NCI-H2029 (cell line): ENCODE data around the gene FRAT1.
A peak's percentile ranks its signal among the peaks of the same experiment; 100 is the strongest.
"Not testable (repeated sequence)": the region's sequence is repeated elsewhere in the genome, so short reads cannot be mapped to it uniquely, and the experiment has no call there.

Source experiments
- DNase-seq: peaks from one replicate; lab custom pipeline; 2025; lab: John Stamatoyannopoulos, UW

The FRAT1 gene, protein sequence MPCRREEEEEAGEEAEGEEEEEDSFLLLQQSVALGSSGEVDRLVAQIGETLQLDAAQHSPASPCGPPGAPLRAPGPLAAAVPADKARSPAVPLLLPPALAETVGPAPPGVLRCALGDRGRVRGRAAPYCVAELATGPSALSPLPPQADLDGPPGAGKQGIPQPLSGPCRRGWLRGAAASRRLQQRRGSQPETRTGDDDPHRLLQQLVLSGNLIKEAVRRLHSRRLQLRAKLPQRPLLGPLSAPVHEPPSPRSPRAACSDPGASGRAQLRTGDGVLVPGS

DNA sequence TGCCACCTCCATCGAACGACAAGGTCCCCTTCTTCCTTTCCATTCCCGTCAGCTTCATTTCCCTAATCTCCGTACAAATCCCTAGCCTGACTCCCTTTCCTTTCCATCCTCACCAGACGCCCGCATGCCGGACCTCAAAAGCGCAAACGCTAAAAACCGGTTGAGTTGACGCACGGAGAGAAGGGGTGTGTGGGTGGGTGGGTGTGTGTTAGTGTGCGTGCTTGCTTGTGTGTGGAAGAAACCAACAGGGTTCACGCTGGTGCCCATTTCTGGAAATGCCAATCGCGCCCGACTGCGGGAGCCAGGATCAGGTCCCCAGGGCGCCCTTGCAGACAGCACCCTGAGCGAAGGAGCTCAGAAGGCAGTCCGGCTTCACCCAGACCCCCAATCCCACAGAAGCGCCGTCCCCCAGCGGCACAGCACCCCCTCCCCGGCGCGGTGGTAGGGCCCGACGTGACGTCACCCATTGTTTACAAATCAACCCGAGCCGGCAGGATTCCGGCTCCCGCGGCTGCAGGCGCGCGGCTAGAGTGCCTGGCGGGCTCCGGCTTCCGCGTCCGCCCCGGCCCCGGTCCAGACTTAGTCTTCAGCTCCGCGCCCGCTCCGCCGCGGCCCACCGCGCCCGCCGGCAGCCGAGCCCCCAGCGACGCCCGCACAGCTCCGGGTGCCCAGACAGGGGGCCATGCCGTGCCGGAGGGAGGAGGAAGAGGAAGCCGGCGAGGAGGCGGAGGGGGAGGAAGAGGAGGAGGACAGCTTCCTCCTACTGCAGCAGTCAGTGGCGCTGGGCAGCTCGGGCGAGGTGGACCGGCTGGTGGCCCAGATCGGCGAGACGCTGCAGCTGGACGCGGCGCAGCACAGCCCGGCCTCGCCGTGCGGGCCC lies at the start of gene FRAT1:
FRAT1 (plus strand) TSS at position 500 of the 880 bp plus-strand sequence; CDS start at position 683, 183 bp downstream.
- DNase-seq, result peak; percentile 49

DNA sequence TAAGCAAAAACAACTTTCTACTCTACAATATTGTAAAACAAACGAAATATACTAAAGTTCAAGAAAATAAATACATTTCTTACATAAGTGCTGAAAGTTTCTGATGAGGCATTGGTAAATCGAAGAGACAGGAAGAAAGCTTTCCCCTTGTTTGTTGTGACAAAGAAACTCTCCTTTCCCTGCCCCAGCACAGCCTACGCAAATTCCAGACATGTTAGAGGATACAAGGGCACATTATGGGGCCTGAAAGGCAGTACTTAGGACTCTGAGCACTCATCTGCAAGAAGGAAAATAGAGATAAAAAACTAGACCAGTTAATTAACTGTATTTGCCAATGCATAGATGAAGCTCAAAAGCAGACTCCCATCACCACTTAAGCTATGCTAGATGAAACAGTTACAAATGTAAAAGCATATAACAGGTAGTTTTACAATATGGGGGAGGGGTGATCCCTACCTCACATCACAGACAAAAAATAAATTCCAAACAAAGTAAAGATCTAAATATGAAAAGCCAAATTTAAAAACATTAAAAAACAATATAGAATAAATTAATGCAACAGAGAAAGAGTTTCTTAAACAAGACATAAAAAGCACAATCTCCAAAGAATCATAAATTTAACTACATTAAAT lies 48.4 kb upstream of the FRAT1 start:
- no peak for DNase-seq

DNA sequence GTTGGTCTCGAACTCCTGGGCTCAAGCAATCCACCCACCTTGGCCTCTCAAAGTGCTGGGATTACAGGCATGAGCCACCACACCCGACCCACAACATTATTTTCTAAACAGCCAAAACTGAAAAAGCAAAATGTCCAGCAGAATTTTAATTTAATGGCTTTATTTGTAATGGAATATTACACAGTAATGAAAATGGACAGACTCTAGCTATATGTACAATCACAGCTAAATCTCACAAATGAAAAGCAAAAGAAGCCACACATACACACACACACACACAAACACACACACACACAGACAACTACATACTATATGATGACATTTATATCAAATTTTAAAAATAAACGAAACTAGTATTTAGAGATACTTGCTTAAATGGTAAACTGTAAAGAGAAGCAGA lies 45.4 kb upstream of the FRAT1 start:
- no peak for DNase-seq

DNA sequence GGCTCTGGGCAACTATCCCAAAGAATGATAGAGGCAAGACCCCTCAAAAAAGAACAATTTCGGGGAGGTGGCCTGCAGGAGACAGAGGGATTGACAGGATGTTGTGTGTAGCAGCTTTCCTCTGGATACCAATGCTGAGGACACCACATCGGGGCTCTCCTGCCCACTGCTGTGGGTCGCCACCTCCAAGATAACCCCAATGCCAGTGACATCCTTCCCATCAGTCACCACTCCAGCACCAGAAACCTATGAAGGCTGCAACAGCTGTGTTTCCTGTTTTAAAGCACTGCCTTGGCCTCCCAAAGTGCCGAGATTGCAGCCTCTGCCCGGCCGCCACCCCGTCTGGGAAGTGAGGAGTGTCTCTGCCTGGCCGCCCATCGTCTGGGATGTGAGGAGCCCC lies 44.2 kb upstream of the FRAT1 start:
- DNase-seq, result no peak

DNA sequence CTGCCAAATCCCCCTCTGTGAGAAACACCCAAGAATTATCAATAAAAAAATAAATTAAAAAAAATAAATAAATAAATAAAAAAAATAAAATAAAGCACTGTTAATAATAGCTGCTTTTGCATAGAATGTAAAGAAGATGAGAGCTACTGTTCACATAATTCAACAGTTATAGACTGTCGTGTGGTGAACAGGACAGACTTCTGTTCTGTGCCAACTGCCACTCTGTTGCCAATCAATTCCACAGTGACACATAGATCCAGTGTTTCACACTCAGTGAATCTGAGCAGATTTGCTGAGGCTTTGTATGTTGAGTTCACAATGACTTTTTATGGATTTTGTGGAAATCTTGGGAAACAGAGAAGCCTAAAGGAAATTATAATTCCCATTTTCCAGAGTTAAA lies 41.5 kb upstream of the FRAT1 start:
- DNase-seq, result no peak

DNA sequence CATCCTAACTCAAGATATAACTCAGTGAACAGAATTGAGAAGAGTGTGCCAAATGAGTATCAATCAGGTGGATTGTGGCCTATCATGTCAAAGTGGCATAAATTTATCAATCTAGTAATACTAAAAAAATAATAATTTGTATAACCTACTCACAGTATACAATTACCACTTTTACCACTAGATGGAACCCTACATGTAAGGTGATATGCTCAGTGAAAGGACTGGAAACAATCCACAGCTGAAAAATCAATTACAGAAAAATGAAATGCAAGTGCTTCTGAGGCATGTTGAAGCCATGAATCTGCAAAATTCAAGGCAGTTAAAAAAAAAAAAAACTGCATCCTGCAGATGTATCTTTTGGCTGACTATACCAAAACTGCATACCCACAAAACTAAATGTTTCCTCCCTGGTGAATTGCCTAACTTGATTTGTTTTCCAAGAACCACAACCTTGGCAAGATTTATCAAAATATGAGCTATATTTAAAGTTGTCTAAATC lies 40.5 kb upstream of the FRAT1 start:
- DNase-seq, result peak; percentile 0

DNA sequence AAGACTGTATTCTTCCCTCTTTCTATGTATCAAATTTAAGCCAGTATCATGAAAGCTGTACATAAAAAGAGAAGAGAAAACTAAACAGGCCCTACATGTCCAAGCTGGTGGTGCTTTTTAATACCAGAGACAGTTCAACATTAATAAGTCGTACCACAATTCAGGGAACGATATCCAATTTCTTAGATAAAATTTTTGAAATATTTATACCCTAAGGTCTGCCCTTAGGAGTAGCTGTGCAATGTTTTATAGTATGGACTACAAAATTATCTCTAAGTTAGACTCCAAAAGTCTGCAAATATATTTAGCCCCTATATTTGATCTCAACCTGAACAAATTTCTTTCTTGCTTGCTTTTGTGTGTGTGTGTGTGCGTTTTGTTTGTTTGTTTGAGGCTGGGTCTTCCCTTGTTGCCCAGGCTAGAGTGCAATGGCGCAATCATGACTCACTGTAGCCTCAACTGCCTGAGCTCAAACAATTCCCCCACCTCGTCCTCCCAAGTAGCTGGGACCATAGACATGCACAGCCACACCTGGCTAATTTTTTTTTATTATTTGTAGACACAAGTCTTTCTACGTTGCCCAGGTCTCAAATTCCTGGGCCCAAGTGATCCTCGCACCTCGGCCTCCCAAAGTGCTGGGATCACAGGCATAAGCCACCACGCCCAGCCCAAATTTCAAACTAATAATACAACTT lies 39.8 kb upstream of the FRAT1 start:
- peak; percentile 0 for DNase-seq

DNA sequence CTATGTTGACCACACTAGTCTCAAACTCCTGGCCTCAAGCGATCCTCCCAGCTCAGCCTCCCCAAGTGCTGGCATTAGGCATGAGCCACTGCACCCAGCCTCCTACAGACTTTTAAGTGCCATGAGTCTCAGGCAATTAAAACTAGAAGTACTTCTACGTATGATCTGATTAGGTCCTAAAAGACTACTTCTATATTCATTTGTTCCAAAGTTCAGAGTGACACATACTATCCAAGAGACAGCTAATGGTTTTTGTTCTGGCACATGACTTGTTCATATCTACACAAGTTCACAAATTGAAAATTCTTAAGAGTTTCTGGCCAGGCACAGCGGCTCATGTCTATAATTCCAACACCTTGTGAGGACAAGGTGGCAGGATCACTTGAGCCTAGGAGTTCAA lies 38.3 kb upstream of the FRAT1 start:
- DNase-seq, result no peak

DNA sequence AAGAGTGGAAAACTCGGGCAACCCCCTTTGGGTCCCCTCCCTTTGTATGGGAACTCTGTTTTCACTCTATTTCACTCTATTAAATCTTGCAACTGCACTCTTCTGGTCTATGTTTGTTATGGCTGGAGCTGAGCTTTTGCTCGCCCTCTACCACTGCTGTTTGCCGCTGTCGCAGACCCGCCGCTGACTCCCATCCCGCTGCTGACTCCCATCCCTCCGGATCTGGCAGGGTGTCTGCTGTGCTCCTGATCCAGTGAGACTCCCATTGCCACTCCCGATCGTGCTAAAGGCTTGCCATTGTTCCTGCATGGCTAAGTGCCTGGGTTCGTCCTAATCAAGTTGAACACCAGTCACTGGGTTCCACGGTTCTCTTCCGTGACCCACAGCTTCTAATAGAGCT lies 29.0 kb upstream of the FRAT1 start:
- DNase-seq, result not testable (repeated sequence)

DNA sequence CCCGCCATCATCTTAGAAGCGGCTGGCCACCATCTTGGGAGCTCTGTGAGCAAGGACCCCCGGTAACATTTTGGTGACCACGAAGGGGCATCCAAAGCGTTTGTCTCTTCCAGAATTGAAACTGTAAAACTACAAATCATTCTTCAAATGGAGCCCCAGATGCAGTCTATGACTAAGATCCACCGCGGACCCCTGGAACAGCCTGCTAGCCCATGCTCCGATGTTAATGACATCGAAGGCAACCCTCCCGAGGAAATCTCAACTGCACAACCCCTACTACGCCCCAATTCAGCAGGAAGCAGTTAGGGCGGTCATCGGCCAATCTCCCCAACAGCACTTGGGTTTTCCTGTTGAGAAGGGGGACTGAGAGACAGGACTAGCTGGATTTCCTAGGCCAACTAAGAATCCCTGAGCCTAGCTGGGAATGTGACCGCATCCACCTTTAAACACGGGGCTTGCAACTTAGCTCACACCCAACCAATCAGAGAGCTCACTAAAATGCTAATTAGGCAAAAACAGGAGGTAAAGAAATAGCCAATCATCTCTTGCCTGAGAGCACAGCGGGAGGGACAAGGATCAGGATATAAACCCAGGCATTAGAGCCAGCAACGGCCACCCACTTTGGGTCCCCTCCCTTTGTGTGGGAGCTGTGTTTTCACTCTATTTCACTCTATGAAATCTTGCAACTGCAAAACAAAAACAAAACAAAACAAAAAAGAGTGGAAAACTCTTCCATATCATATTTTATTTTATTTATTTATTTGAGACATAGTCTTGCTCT lies 28.3 kb upstream of the FRAT1 start:
- DNase-seq, result not testable (repeated sequence)

DNA sequence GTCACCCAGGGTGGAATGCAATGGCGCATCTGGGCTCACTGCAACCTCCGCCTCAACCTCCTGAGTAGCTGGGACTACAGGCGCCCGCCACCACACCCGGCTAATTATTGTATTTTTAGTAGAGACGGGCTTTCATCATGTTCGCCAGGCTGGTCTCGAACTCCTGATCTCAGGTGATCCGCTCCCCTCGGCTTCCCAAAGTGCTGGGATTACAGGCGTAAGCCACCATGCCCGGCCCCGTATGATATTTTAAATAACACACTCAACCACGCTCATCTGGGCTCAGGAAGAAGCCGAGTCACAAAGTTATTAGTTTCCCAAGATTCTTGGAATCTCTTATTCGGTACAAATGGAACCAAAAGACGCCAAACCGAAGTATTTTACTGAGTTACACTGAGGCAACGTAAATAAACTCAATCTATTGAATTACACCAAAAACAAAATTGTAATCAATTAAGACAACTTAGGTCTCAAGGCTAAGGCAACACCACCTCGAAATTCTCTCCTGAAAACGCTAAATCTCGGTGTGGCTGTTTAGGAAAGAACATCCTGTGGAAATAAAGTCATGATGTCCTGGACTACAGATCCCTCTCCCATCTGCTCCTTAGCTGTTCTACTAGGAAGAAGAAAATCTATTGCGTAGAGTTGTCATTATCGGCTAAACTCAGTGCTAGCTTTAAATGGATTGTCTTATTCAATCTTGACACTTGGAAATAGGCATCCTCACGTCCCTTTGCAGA lies 27.5 kb upstream of the FRAT1 start:
- no peak for DNase-seq

DNA sequence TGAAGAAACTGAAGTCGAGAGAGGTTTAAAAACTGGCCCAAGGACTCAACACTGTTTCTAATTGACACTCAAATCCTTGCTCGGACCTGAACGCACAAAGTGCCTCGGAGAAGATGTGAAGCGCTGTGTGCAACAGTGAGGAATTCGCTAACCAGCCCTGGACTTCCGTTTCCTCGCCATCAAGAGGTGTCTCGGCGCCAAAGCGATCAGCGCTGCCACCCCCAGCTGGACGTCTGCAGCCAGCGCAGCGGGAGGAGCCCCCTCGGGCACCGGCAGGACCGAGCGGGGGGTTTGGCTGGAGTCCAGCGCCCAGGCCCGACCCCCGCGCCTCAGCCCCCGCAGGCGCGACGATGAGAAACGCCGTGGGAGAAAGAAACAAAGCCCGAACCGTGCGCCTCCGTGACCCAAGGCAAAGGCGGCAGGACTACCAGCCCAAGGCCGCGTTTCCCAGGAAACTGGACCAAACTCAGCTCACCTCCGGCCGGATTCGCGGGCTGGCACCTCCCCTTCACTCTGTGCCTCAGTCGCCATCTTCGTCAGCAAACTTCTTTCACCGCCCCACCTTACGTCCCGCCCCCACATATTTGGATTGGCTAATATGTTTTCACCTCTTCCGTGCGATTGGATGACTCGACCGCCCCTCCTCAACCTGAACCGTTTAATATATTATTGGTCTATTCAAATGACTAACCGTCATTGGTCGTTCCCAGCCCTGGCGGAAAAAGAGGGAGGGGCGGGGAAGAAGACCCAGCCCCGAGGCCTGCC lies 26.8 kb upstream of the FRAT1 start, which contains the start of gene ARHGAP19:
ARHGAP19 (minus strand) TSS at position 541 of the 765 bp plus-strand sequence; CDS start at position 531, 10 bp downstream.
- peak; percentile 95 for DNase-seq

DNA sequence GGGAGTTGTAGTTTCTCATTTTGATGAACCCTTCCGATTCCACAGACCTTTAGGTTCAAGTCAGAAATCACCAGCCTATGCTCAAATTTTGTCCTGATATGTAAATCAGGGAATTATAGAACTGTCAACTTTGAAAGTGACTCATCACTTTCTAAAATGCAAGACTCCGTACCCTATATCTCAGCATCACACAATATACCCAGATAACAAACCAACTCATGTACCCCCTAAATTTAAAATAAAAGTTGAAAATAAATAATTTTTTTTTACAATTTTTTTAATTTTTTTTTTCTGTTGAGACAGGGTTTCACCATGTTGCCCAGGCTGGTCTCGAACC lies 26.2 kb upstream of the FRAT1 start:
- no peak for DNase-seq

DNA sequence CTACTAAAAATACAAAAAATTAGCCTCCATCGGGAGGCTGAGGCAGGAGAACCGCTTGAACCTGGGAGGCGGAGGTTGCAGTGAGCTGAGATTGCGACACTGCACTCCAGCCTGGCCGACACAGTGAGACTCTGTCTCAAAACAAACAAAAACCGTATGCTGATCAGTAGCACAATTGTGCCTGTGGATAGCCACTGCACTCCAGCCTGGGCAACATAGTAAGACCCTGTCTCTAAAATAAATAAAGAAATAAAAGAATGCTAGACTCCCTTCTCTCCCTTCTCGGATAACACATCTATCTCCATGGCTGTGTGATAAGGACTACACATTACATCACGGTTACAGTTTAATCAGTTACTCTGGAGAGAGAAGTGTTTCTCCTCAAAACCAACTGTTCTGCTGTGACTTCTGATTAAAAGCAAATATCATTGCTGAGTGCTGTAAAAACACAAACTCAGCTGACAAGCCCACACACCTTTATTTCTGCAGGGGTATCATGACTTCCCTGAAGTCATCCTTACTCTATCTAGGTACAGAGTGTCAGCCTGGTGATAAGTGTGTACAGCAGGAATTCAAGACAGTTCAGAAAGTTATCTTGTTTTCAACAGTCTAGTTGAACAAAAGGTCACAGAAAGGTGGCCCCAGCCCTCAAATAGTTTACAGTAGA lies 21.4 kb upstream of the FRAT1 start:
- DNase-seq, result no peak

DNA sequence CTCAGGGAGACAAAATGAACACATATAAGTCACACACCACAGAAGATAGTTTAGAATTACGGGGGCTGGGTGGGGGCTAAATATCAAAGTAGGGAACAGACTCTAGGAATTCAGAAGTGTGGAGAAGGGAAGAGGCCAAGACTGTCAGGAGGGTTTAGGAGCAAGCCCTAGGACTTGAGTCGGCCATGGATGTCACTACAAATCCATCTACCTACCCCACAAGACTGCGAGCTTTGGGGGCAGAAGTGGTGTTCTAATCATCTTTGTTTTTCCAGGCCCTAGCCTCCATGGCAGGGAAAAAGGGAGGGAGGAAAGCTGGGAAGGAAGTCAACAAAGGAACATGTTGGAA lies 20.9 kb upstream of the FRAT1 start:
- DNase-seq, result no peak

DNA sequence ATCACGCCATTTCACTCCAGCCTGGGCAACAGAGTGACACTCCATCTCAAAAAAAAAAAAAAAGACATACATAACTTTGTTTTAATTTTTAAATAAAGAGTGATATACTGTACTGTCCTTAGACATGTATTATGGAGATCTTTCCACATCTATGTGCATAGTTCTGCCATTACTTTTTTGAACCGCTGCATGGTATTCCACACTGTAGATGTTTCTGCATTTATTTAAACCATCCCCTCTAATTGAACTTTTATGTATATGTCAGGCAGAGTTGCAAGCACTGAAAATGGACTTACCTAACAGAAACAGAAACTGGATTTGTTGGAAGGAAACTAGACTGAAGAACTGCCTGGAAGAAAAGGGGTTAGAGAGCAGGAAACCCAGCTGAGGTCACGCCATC lies 18.1 kb upstream of the FRAT1 start:
- DNase-seq, result no peak

DNA sequence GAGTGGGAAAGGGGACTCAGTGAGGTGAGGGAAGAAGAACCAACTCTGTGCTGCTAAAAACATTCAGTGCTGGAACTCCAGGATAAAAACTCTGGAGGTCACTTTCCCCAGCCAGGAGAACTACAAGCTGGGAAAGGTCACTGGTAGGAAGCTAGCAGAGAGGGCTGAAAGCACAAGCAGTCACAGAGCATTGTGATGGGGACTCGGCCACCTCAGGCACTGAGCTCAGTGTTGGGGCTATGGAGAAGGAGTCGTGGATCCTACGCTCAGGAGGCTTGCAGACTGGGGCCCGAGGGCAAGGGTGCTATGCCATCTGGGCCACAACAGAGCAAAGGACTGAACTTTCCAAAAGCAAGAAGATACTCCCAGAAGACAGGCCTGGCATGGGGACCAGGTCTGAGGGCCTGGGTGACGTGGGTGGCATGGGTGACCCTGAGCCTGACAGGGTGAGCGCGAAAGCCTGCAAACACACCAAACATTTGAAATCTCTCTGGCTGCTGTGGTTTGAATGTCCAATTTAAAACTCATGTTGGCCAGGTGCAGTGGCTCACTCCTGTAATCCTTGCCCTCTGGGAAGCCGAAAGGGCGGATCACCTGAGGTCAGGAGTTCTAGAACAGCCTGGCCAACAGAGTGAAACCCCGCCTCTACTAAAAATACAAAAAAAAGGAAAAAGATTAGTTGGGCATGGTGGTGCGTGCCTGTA lies 16.8 kb upstream of the FRAT1 start:
- no peak for DNase-seq

DNA sequence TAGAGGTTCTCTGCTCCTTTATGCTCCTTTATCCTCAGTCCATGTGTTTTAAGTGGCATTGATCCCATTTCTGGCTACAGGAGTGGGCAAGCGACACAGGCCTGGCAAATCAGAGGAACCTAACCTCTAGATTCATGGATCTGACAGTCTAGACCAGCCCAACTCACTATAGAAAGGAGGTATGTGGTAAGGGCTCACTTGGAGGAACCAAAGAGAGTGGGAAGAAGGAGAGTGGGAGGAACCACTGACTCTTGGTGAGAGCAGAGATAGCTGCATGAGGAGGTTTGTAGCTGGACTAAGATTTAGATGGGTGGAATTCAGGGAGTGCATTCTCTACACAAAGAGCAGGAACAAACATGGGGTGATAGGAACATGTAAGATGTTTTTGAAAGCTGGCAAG lies 11.6 kb upstream of the FRAT1 start:
- DNase-seq, result no peak
